GM08714 (cell line): ENCODE data around the gene PARP12.

Experiments used
- H3K4me3 ChIP-seq: fragments of 200-500 bp; sonication (Bioruptor generic); 2 replicates; pipeline ENCODE4 v1.5.1; 2014; ENCODE audit warnings: mild to moderate bottlenecking, low read length, inconsistent platforms
- ZNF274 ChIP-seq: IDR thresholded peaks from 2 replicates; pipeline ENCODE4 v1.6.1; 2012; ENCODE audit warnings: mild to moderate bottlenecking, low read depth, low read length

Gene PARP12

GRCh38 chr7:140035400-140036223 lies 27.1 kb downstream of the PARP12 start:
- no peak overlapping the region for H3K4me3 ChIP-seq
- no peak for TF ChIP-seq ZNF274

GRCh38 chr7:140034421-140034820 lies 28.3 kb downstream of the PARP12 start:
- no peak for TF ChIP-seq ZNF274
- no peak overlapping the region for H3K4me3 ChIP-seq

- no peak overlapping the region for H3K4me3 ChIP-seq
- TF ChIP-seq ZNF274: no peak
These were observed 28.9 kb downstream of the PARP12 start for GRCh38 chr7:140033779-140034363.

GRCh38 chr7:140033036-140033435 lies 29.7 kb downstream of the PARP12 start:
- TF ChIP-seq ZNF274: no peak
- no peak overlapping the region for H3K4me3 ChIP-seq

GRCh38 chr7:140031364-140031763 lies 31.4 kb downstream of the PARP12 start:
- H3K4me3 ChIP-seq: no peak overlapping the region
- TF ChIP-seq ZNF274: no peak

- H3K4me3 ChIP-seq: no peak overlapping the region
- no peak for TF ChIP-seq ZNF274
These were observed 33.7 kb downstream of the PARP12 start for GRCh38 chr7:140029072-140029471.

GRCh38 chr7:140028311-140028710 lies 34.4 kb downstream of the PARP12 start:
- no peak overlapping the region for H3K4me3 ChIP-seq
- no peak for TF ChIP-seq ZNF274

GRCh38 chr7:140027858-140028257 lies 34.9 kb downstream of the PARP12 start:
- TF ChIP-seq ZNF274: no peak

GRCh38 chr7:140026935-140027334 lies 35.8 kb downstream of the PARP12 start:
- no peak overlapping the region for H3K4me3 ChIP-seq
- no peak for TF ChIP-seq ZNF274

More at GRCh38 chr7:140027858-140028257, 34.9 kb downstream of the PARP12 start:
- H3K4me3 ChIP-seq: no peak overlapping the region

- TF ChIP-seq ZNF274: no peak
- no peak overlapping the region for H3K4me3 ChIP-seq
These were observed 36.8 kb downstream of the PARP12 start for GRCh38 chr7:140025814-140026433.

- no peak overlapping the region for H3K4me3 ChIP-seq
- TF ChIP-seq ZNF274: no peak
These were observed 37.5 kb downstream of the PARP12 start for GRCh38 chr7:140025241-140025640.

- TF ChIP-seq ZNF274: no peak
- no peak overlapping the region for H3K4me3 ChIP-seq
These were observed 38.2 kb downstream of the PARP12 start for GRCh38 chr7:140024585-140024984.

- H3K4me3 ChIP-seq: no peak overlapping the region
- TF ChIP-seq ZNF274: no peak
These were observed 39.0 kb downstream of the PARP12 start for GRCh38 chr7:140023728-140024127.

GRCh38 chr7:140022582-140023211 lies 40.1 kb downstream of the PARP12 start:
- H3K4me3 ChIP-seq: no peak overlapping the region
- TF ChIP-seq ZNF274: no peak
